OCI-LY7 (cell line): ENCODE measurements around the gene DEPDC1.

Experiments used
- CTCF ChIP-seq: fragments of 200-600 bp; sonication (generic); conservative IDR thresholded peaks from 2 replicates; pipeline ENCODE4 v1.5.1; 2014; ENCODE audit warnings: mild to moderate bottlenecking, antibody characterized with exemption, low read length, moderate library complexity, mixed read lengths
- EZH2phosphoT487 ChIP-seq: fragments of 200-600 bp; sonication (generic); IDR thresholded peaks from 2 replicates; pipeline ENCODE4 v1.6.1; 2018; ENCODE audit warnings: low read depth, borderline replicate concordance, mild to moderate bottlenecking, mixed run types, antibody characterized with exemption, low read length, moderate library complexity, mixed read lengths

- TF ChIP-seq CTCF, result no peak
- TF ChIP-seq EZH2phosphoT487, result no peak
Measured at GRCh38 chr1:68464891-68465290, 32.0 kb downstream of the DEPDC1 start.
